NCI-H1694 treated with DMSO at 0.1 percent for 48 hours (cell line): ENCODE data around the gene GPR180.

ENCODE experiments used
- DNase-seq: peaks from one replicate; lab custom pipeline; 2025; lab: John Stamatoyannopoulos, UW

GPR180 gene

DNA sequence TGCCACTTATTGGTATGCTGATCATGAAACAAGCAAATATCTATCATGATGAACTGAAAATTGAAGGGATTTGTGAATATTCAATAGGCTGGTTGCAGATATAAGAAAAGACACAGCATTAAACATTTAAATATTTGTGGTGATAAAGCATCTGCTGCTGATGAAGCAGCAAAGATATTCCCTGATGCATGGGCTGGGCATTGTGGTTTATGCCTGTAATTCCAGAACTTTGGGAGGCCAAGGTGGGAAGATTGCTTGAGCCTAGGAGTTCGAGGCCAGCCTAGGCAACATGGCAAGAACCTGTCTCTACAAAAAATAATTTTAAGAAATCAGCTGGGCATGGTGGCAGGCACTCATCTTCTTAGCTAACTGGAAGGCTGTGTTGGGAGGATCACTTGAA lies 54.5 kb downstream of the GPR180 start:
- no peak for DNase-seq

- DNase-seq: no peak
Observed at GRCh38 chr13:94656766-94657165, 55.1 kb downstream of the GPR180 start.

DNA sequence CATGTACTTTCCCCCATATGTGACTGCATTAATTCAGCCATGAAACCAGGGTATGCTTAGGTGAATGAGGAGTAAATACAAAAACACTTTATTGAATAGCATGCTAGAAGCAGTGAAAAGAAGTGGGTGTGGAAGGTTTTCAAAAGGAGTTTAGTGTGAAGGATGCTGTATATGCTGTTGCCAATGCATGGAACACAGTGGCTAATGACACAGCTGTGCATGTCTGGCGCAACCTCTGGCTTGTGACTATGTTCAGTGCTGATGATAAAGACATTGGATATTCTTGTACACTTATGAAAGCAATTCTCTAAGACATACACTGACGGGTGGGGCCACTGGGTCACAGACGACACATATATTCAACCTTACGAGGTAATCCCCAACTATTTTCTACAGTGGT lies 55.5 kb downstream of the GPR180 start:
- no peak for DNase-seq

- DNase-seq: no peak
Observed at GRCh38 chr13:94658926-94659597, 57.4 kb downstream of the GPR180 start.

GRCh38 chr13:94659598-94659946 lies 57.9 kb downstream of the GPR180 start:
- no peak for DNase-seq

DNA sequence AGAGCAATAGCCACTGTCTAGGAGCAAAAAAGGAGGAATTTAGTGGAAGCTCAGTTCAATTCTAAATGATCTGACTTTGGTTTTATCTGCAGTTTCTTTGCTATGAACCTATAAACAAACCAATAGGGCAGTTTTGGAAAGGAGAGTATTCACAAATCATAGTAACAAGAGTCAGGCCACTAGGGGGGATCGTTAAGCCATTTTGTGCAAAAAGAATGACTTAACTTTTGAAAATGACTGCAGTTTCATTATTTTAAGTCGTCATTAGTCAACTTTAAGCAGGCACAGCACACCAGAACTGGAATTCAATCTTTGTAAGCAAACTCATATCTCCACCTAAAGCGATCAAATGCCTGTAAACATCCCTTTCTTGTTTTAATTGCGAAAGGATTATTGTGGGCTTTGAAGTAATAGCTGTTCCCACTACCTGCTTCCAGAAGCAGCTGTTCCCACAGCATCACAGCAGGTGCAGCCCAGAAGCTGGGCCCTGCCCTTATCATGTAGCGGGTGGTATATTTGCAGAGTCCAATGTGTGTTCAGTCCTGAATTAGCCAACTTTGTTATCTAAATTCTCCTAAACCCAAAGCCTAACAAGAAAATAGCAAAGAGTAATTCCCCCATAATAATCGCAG lies 59.2 kb downstream of the GPR180 start:
- DNase-seq: no peak

- no peak for DNase-seq
Observed at GRCh38 chr13:94661406-94661805, 59.7 kb downstream of the GPR180 start.

- no peak for DNase-seq
Observed at GRCh38 chr13:94662274-94662945, 60.8 kb downstream of the GPR180 start.

DNA sequence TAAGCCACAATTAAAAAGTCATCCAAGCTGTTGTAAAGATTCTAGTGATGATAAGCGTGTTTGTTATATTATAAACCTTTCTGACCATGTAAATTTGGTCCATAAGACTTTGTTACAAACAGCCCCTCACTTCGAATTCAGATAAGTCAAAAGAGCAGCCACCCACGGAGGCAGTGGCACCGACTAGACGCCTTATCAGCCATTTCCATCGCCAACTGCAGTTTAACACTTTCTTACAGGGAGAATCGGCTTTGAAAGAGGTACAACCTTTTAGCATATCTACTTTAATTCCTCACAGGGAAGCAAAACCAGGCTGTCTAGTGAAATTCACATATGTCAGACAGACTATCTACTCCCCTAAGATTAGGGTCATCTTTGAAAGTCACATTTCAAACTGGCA lies 63.2 kb downstream of the GPR180 start:
- DNase-seq: no peak

DNA sequence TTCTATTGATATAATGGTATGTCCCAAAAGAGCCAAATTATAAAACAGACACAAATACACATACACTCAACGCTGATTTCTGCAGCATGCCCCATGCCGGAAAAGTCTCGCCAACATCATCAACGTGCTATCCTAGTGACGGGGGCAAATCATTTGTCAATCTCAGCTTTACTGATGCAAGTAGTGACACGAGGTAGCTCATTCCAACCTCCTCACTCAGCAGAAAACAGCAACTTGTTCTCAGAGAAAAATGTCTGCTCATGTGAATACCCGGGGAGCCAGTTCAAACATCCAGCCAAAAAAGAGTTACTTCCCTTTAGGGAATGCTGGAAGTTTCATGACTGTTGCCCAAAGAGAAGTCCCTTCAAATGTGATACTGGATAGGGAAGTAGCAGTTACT lies 64.4 kb downstream of the GPR180 start:
- no peak for DNase-seq

DNA sequence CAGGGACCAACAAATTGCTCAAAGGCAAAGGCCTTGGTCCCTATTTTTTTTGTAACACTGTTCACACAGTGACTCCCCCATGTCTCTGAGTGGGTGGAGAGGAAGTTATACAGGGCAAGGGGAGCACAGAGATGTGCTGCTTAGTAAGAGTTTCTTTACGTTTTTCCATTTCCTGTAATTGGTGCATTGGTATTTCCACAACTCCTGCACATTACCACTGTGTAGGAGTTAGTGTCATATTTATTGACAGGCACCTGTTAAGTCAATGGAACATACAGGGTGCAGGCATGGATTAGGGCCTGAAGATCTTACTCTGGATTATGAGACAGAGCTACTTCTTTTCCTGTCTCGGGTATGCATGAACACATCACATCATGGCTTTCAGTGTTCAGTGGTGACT lies 65.5 kb downstream of the GPR180 start:
- no peak for DNase-seq

- no peak for DNase-seq
Observed at GRCh38 chr13:94672400-94672799, 70.7 kb downstream of the GPR180 start.

GRCh38 chr13:94673851-94674250 lies 72.2 kb downstream of the GPR180 start:
- no peak for DNase-seq

GRCh38 chr13:94674609-94675348 lies 73.1 kb downstream of the GPR180 start:
- peak; percentile 31 for DNase-seq

DNA sequence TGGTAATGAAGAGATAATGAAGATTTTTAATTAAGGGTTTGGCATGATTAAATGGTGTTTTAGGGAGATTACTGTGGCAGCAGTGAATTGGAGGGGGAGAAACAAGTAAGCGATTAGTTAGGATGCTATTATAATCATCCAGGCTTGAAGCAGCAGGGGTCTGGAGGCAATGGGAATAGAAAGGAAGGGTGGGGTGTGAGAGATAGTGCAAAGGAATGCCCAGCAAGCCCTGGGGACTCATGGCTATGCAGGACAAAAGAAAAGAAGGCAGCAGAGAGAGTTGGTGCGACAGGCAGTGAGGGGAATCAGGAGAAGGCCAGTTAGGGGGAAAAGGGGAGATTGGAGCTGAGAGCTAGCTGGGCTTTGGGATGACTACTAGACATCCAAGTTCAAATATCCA lies 76.1 kb downstream of the GPR180 start:
- no peak for DNase-seq

DNA sequence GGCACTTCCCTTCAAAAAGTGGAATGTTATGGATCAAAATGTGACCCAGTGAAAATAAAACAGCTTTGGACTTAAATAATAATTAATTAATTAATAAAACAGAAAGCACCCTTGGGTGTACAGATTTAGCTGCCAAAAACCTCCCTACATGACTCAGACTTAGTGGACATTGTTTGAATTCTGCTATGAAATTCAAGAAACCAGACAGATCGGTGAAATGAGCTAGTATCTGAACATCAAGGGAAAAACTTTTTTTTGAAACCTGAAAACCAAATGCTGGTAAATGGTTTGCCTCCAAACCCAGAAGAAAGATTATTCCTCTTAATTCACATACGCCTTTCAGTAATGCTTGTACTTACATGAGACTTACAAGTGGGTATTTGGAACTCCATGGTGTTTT lies 77.2 kb downstream of the GPR180 start:
- DNase-seq: no peak

GRCh38 chr13:94679614-94680013 lies 78.0 kb downstream of the GPR180 start:
- no peak for DNase-seq

DNA sequence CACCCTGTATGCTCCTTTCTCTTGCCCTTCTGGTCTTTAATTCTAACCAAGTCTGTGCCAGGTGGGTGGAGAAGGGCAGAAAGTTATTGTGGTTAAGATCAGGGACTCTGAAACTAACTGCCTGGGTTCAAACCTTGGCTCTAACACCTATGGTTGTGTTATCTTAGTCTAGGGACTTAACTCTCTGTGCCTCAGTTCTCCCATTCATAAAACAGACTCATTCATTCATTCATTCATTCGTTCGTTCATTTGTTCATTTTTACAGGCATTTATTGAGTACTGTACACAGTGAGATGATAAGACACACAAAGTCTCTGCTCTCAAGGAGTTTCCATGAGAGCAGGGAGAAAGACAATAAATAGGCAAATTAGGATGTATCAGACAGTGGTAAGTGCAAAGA lies 80.6 kb downstream of the GPR180 start:
- DNase-seq: no peak

DNA sequence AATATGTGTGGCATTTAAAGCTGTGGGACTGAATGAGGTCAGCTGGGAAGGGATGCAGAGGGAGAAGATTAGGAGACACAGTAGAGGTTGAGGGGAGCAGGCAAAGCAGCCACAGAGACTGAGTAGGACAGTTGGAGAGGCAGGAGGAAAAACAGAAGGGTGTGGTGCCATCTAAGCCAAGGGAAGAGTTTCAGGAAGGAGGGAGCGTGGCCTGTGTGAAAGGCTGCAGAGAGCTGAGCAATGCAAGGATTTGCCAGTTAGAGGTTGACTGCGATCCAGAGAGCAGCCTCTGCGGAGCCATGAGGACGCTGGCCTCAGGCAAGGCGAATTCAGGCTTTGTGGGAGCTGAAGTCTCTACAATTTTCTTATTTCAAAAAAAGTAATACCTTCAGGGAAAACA lies 81.8 kb downstream of the GPR180 start:
- DNase-seq: no peak
